Ishikawa (cell line): ENCODE measurements around the gene FZD2.

Experiments used
- CREB1 ChIP-seq: IDR thresholded peaks from 2 replicates; pipeline ENCODE4 v1.6.1; 2012; ENCODE audit warnings: low read depth
- FOXM1 ChIP-seq: IDR thresholded peaks from 2 replicates; pipeline ENCODE4 v1.6.1; 2012; ENCODE audit warnings: low read depth, borderline replicate concordance
- RAD21 ChIP-seq: IDR thresholded peaks from 2 replicates; pipeline ENCODE4 v1.6.1; 2012; ENCODE audit warnings: low read depth
- TCF12 ChIP-seq: IDR thresholded peaks from 2 replicates; pipeline ENCODE4 v1.6.1; 2012; ENCODE audit warnings: low read depth
- TEAD4 ChIP-seq: IDR thresholded peaks from 2 replicates; pipeline ENCODE4 v1.6.1; 2012
- ZBTB7A ChIP-seq: IDR thresholded peaks from 2 replicates; pipeline ENCODE4 v1.6.1; 2012; ENCODE audit warnings: low read depth

DNA sequence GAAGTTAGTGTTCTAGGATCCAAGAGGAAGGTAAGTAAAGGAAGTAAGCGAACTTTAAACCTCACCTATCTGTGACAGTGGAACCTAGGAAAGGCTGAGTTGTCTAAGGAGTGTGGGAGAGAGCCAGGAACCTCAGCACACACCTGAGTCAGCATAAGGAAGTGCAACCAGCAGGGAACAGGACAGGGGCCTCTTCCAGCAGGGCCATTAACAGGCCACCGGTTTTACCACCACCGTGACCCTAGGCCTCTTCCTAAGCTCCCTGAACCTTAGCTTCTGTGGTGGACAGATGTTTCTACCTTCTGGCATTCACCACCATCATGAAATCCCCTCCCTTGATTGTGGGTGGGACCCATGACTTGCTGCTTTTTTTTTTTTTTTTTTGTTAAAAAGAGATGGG, 27.4 kb upstream of the FZD2 start:
- TF ChIP-seq TEAD4 (no peak), CREB1 (no peak), FOXM1 (no peak), TCF12 (no peak), RAD21 (no peak), ZBTB7A (no peak)
